Keratinocyte (primary cell): ENCODE measurements around the gene RPL31.

ENCODE experiments used
- CTCF ChIP-seq, 3 experiments: IDR thresholded peaks in 1 of 3; conservative IDR thresholded peaks in 1 of 3; optimal IDR thresholded peaks in 1 of 3; 2 replicates in 2 of 3; 3 replicates in 1 of 3; pipeline versions ENCODE3 to v1.5.1; 2011; ENCODE audit warnings: low read length in 3 of 3, mild to moderate bottlenecking in 3 of 3, moderate library complexity in 2 of 3, control low read depth in 1 of 3, inconsistent platforms in 1 of 3; ENCODE audit not compliant: insufficient read depth in 2 of 3; ENCODE audit errors: extremely low read depth in 1 of 3
- EZH2 ChIP-seq: IDR thresholded peaks from one replicate; pipeline ENCODE4 v1.6.1; 2012; ENCODE audit warnings: inconsistent platforms, mild to moderate bottlenecking, low read length, moderate library complexity

- TF ChIP-seq CTCF (optimal IDR thresholded peaks at IDR 0.05 in 1 of 3, IDR thresholded peaks at IDR 0.05 in 1 of 3, conservative IDR thresholded peaks at IDR 0.05 in 1 of 3; ENCODE audit: extremely low read depth in 1 of 3, insufficient read depth in 2 of 3, low read length in 3 of 3) (no peak), EZH2 (no peak)
Observed at GRCh38 chr2:100976061-100976460, 26.0 kb upstream of the RPL31 start.
